ENCODE measurements around the gene ARL4A.

GRCh38 chr7:12731775-12732174 is 44.3 kb downstream of the ARL4A start:
- TF ChIP-seq, protein P1, sequence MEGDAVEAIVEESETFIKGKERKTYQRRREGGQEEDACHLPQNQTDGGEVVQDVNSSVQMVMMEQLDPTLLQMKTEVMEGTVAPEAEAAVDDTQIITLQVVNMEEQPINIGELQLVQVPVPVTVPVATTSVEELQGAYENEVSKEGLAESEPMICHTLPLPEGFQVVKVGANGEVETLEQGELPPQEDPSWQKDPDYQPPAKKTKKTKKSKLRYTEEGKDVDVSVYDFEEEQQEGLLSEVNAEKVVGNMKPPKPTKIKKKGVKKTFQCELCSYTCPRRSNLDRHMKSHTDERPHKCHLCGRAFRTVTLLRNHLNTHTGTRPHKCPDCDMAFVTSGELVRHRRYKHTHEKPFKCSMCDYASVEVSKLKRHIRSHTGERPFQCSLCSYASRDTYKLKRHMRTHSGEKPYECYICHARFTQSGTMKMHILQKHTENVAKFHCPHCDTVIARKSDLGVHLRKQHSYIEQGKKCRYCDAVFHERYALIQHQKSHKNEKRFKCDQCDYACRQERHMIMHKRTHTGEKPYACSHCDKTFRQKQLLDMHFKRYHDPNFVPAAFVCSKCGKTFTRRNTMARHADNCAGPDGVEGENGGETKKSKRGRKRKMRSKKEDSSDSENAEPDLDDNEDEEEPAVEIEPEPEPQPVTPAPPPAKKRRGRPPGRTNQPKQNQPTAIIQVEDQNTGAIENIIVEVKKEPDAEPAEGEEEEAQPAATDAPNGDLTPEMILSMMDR (IDR thresholded peaks at IDR 0.05), result no peak
- TF ChIP-seq POLR2AphosphoS5 (IDR thresholded peaks at IDR 0.05), result no peak
